Measurements from ENCODE around the gene PROP1.
"Not testable (repeated sequence)": the region's sequence is repeated elsewhere in the genome, so short reads cannot be mapped to it uniquely, and the experiment has no call there.

GRCh38 chr5:178007272-178007671 lies 11.2 kb upstream of the PROP1 start:
- not testable (repeated sequence) for TF ChIP-seq CTCF, EP300, POLR2AphosphoS5 (IDR thresholded peaks at IDR 0.05)
